Activated naive CD8-positive, alpha-beta T cell (primary cell): ENCODE measurements around the gene THBS2.
"Not testable (repeated sequence)": the region's sequence is repeated elsewhere in the genome, so short reads cannot be mapped to it uniquely, and the experiment has no call there.

ENCODE experiments used
- H3K27ac Mint-ChIP-seq: one replicate; pipeline ENCODE4 v1.8.0; 2021; ENCODE audit warnings: mixed read lengths
- H3K27me3 Mint-ChIP-seq: one replicate; pipeline ENCODE4 v1.8.0; 2021; ENCODE audit warnings: mixed read lengths
- H3K36me3 Mint-ChIP-seq: one replicate; pipeline ENCODE4 v1.8.0; 2021; ENCODE audit warnings: mixed read lengths
- H3K4me1 Mint-ChIP-seq: one replicate; pipeline ENCODE4 v1.8.0; 2021; ENCODE audit warnings: low read depth, mixed read lengths
- H3K4me3 Mint-ChIP-seq: one replicate; pipeline ENCODE4 v1.8.0; 2021; ENCODE audit warnings: mild to moderate bottlenecking, mixed read lengths
- H3K9me3 Mint-ChIP-seq: one replicate; pipeline ENCODE4 v1.8.0; 2021; ENCODE audit warnings: low read depth, mixed read lengths

The THBS2 gene

GRCh38 chr6:169221264-169221663 lies 32.4 kb downstream of the THBS2 start:
- Mint-ChIP-seq H3K9me3 (no peaks in the 10 kb centered on the region), H3K27me3 (peaks cover 2% of the 10 kb centered on the region), H3K4me1 (no peaks in the 10 kb centered on the region), H3K27ac (no peak overlapping the region), H3K4me3 (no peak overlapping the region), H3K36me3 (peaks cover 4% of the 10 kb centered on the region)

GRCh38 chr6:169220068-169220964 lies 33.3 kb downstream of the THBS2 start:
- Mint-ChIP-seq H3K4me1 (no peaks in the 10 kb centered on the region), H3K27me3 (no peaks in the 10 kb centered on the region), H3K27ac (no peak overlapping the region), H3K9me3 (no peaks in the 10 kb centered on the region), H3K36me3 (peaks cover 2% of the 10 kb centered on the region), H3K4me3 (no peak overlapping the region)

- no peak overlapping the region for H3K4me3 Mint-ChIP-seq
- H3K27ac Mint-ChIP-seq = no peak overlapping the region
- no peaks in the 10 kb centered on the region for H3K27me3 Mint-ChIP-seq
- H3K4me1 Mint-ChIP-seq = no peaks in the 10 kb centered on the region
- peaks cover 2% of the 10 kb centered on the region for H3K36me3 Mint-ChIP-seq
- no peaks in the 10 kb centered on the region for H3K9me3 Mint-ChIP-seq
Measured at GRCh38 chr6:169217972-169218371, 35.7 kb downstream of the THBS2 start.

GRCh38 chr6:169216830-169217229 lies 36.8 kb downstream of the THBS2 start:
- Mint-ChIP-seq H3K27ac (no peak overlapping the region), H3K36me3 (peaks cover 2% of the 10 kb centered on the region), H3K9me3 (no peaks in the 10 kb centered on the region), H3K4me3 (no peak overlapping the region), H3K4me1 (peaks cover 6% of the 10 kb centered on the region), H3K27me3 (no peaks in the 10 kb centered on the region)

GRCh38 chr6:169215201-169215681 lies 38.4 kb downstream of the THBS2 start:
- Mint-ChIP-seq H3K4me1 (peaks cover 8% of the 10 kb centered on the region), H3K27ac (peak overlapping the region; percentile 46), H3K27me3 (no peaks in the 10 kb centered on the region), H3K36me3 (peaks cover 10% of the 10 kb centered on the region), H3K4me3 (no peak overlapping the region), H3K9me3 (no peaks in the 10 kb centered on the region)

GRCh38 chr6:169214789-169215188 lies 38.9 kb downstream of the THBS2 start:
- H3K27ac Mint-ChIP-seq = not testable (repeated sequence)

GRCh38 chr6:169213814-169214520 lies 39.7 kb downstream of the THBS2 start:
- H3K27me3 Mint-ChIP-seq = no peaks in the 10 kb centered on the region
- H3K4me3 Mint-ChIP-seq = no peak overlapping the region
- H3K27ac Mint-ChIP-seq = no peak overlapping the region

More at GRCh38 chr6:169214789-169215188, 38.9 kb downstream of the THBS2 start:
- not testable (repeated sequence) for H3K4me3 Mint-ChIP-seq, H3K27me3 Mint-ChIP-seq, H3K4me1 Mint-ChIP-seq, H3K9me3 Mint-ChIP-seq
- H3K36me3 Mint-ChIP-seq = peaks cover 13% of the 10 kb centered on the region

GRCh38 chr6:169212897-169213813 lies 40.5 kb downstream of the THBS2 start:
- Mint-ChIP-seq H3K4me3 (peak overlapping the region; percentile 69), H3K4me1 (peaks cover 8% of the 10 kb centered on the region), H3K27me3 (no peaks in the 10 kb centered on the region), H3K9me3 (peaks cover 6% of the 10 kb centered on the region), H3K27ac (no peak overlapping the region), H3K36me3 (peaks cover 22% of the 10 kb centered on the region)

More at GRCh38 chr6:169213814-169214520, 39.7 kb downstream of the THBS2 start:
- H3K9me3 Mint-ChIP-seq = no peaks in the 10 kb centered on the region
- H3K36me3 Mint-ChIP-seq = peaks cover 19% of the 10 kb centered on the region
- H3K4me1 Mint-ChIP-seq = peaks cover 8% of the 10 kb centered on the region

GRCh38 chr6:169212436-169212835 lies 41.2 kb downstream of the THBS2 start:
- peaks cover 20% of the 10 kb centered on the region for H3K36me3 Mint-ChIP-seq
- peak overlapping the region; percentile 54 for H3K4me3 Mint-ChIP-seq
- H3K27ac Mint-ChIP-seq = no peak overlapping the region
- H3K27me3 Mint-ChIP-seq = no peaks in the 10 kb centered on the region
- H3K9me3 Mint-ChIP-seq = peaks cover 12% of the 10 kb centered on the region
- peaks cover 10% of the 10 kb centered on the region for H3K4me1 Mint-ChIP-seq

GRCh38 chr6:169211881-169212280 lies 41.8 kb downstream of the THBS2 start:
- Mint-ChIP-seq H3K27me3 (no peaks in the 10 kb centered on the region), H3K4me3 (peak overlapping the region; percentile 46), H3K27ac (no peak overlapping the region), H3K36me3 (peaks cover 20% of the 10 kb centered on the region), H3K4me1 (peaks cover 10% of the 10 kb centered on the region), H3K9me3 (peaks cover 14% of the 10 kb centered on the region)

GRCh38 chr6:169210611-169211010 lies 43.0 kb downstream of the THBS2 start:
- peaks cover 24% of the 10 kb centered on the region for H3K36me3 Mint-ChIP-seq
- H3K9me3 Mint-ChIP-seq = peaks cover 21% of the 10 kb centered on the region
- peaks cover 10% of the 10 kb centered on the region for H3K4me1 Mint-ChIP-seq
- H3K27me3 Mint-ChIP-seq = no peaks in the 10 kb centered on the region
- H3K27ac Mint-ChIP-seq = no peak overlapping the region
- H3K4me3 Mint-ChIP-seq = no peak overlapping the region

GRCh38 chr6:169208011-169208410 lies 45.6 kb downstream of the THBS2 start:
- no peak overlapping the region for H3K4me3 Mint-ChIP-seq
- H3K9me3 Mint-ChIP-seq = peaks cover 21% of the 10 kb centered on the region

GRCh38 chr6:169207482-169207881 lies 46.2 kb downstream of the THBS2 start:
- no peak overlapping the region for H3K27ac Mint-ChIP-seq
- no peaks in the 10 kb centered on the region for H3K27me3 Mint-ChIP-seq
- H3K4me1 Mint-ChIP-seq = peaks cover 9% of the 10 kb centered on the region
- H3K9me3 Mint-ChIP-seq = peaks cover 21% of the 10 kb centered on the region
- peaks cover 26% of the 10 kb centered on the region for H3K36me3 Mint-ChIP-seq
- no peak overlapping the region for H3K4me3 Mint-ChIP-seq

More at GRCh38 chr6:169208011-169208410, 45.6 kb downstream of the THBS2 start:
- H3K27me3 Mint-ChIP-seq = no peaks in the 10 kb centered on the region
- no peak overlapping the region for H3K27ac Mint-ChIP-seq
- peaks cover 10% of the 10 kb centered on the region for H3K4me1 Mint-ChIP-seq
- peaks cover 26% of the 10 kb centered on the region for H3K36me3 Mint-ChIP-seq
